Stimulated activated naive CD8-positive, alpha-beta T cell treated with anti-CD3 and anti-CD28 coated beads, Interleukin-15, Interleukin-2, amounts not matched to agents 100 ng/mL and 50 ng/mL, for 24 hours (primary cell): Measurements from ENCODE around the gene NCR3LG1.
"Not testable (repeated sequence)": the region's sequence is repeated elsewhere in the genome, so short reads cannot be mapped to it uniquely, and the experiment has no call there.

Experiments used
- H3K27ac Mint-ChIP-seq: one replicate; pipeline ENCODE4 v1.8.0; 2021; ENCODE audit warnings: mild to moderate bottlenecking, mixed read lengths
- H3K27me3 Mint-ChIP-seq: one replicate; pipeline ENCODE4 v1.8.0; 2021; ENCODE audit warnings: mixed read lengths
- H3K36me3 Mint-ChIP-seq: one replicate; pipeline ENCODE4 v1.8.0; 2021; ENCODE audit warnings: low read depth, mixed read lengths
- H3K4me1 Mint-ChIP-seq: one replicate; pipeline ENCODE4 v1.8.0; 2021; ENCODE audit warnings: low read depth, mixed read lengths
- H3K4me3 Mint-ChIP-seq: one replicate; pipeline ENCODE4 v1.8.0; 2021; ENCODE audit warnings: mild to moderate bottlenecking, mixed read lengths
- H3K9me3 Mint-ChIP-seq: one replicate; pipeline ENCODE4 v1.8.0; 2021; ENCODE audit warnings: mixed read lengths

NCR3LG1 gene

GRCh38 chr11:17408641-17409040 lies 57.0 kb downstream of the NCR3LG1 start:
- no peaks in the 10 kb centered on the region for H3K36me3 Mint-ChIP-seq
- H3K9me3 Mint-ChIP-seq: no peaks in the 10 kb centered on the region
- no peaks in the 10 kb centered on the region for H3K4me1 Mint-ChIP-seq
- peaks cover 4% of the 10 kb centered on the region for H3K27me3 Mint-ChIP-seq
- H3K27ac Mint-ChIP-seq: no peak overlapping the region
- no peak overlapping the region for H3K4me3 Mint-ChIP-seq

GRCh38 chr11:17410606-17411379 lies 59.2 kb downstream of the NCR3LG1 start:
- Mint-ChIP-seq H3K9me3 (no peaks in the 10 kb centered on the region), H3K27ac (no peak overlapping the region), H3K4me3 (no peak overlapping the region), H3K27me3 (peaks cover 11% of the 10 kb centered on the region), H3K36me3 (no peaks in the 10 kb centered on the region), H3K4me1 (peaks cover 4% of the 10 kb centered on the region)

GRCh38 chr11:17411418-17411817 lies 59.8 kb downstream of the NCR3LG1 start:
- H3K36me3 Mint-ChIP-seq: no peaks in the 10 kb centered on the region
- H3K27me3 Mint-ChIP-seq: peaks cover 11% of the 10 kb centered on the region
- no peaks in the 10 kb centered on the region for H3K9me3 Mint-ChIP-seq
- H3K4me3 Mint-ChIP-seq: no peak overlapping the region
- peaks cover 4% of the 10 kb centered on the region for H3K4me1 Mint-ChIP-seq
- H3K27ac Mint-ChIP-seq: no peak overlapping the region

- Mint-ChIP-seq H3K4me3 (no peak overlapping the region), H3K36me3 (no peaks in the 10 kb centered on the region), H3K27ac (no peak overlapping the region), H3K4me1 (peaks cover 4% of the 10 kb centered on the region), H3K9me3 (no peaks in the 10 kb centered on the region), H3K27me3 (peaks cover 18% of the 10 kb centered on the region)
Measured at GRCh38 chr11:17412488-17413180, 61.0 kb downstream of the NCR3LG1 start.

- no peak overlapping the region for H3K27ac Mint-ChIP-seq
- no peaks in the 10 kb centered on the region for H3K9me3 Mint-ChIP-seq
- peaks cover 26% of the 10 kb centered on the region for H3K27me3 Mint-ChIP-seq
- H3K4me1 Mint-ChIP-seq: peaks cover 4% of the 10 kb centered on the region
- H3K36me3 Mint-ChIP-seq: no peaks in the 10 kb centered on the region
- H3K4me3 Mint-ChIP-seq: no peak overlapping the region
Measured at GRCh38 chr11:17413414-17414316, 62.1 kb downstream of the NCR3LG1 start.

DNA sequence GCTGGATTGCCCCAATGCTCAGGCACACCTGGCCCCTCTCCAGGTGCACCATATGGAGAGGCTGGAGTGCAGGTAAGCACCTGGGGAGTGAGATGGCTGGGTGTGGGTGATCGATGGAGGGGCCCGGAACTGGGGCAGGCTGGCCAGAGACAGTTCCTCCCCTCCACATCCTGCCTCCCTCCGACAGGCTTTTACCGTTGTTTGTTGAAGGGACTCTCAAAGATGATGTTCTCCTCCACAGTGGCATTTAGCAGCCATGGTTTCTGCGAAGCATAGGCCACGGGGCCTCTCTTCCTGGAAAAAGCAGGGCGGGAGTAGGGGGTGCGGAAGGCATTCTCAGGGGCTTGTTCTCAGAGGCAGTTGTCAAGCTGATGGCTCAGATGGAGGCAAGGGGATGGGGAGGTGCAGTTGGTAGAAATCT lies 62.7 kb downstream of the NCR3LG1 start:
- Mint-ChIP-seq H3K27me3 (peaks cover 32% of the 10 kb centered on the region), H3K4me1 (peaks cover 4% of the 10 kb centered on the region), H3K27ac (no peak overlapping the region), H3K36me3 (no peaks in the 10 kb centered on the region), H3K9me3 (no peaks in the 10 kb centered on the region), H3K4me3 (no peak overlapping the region)

DNA sequence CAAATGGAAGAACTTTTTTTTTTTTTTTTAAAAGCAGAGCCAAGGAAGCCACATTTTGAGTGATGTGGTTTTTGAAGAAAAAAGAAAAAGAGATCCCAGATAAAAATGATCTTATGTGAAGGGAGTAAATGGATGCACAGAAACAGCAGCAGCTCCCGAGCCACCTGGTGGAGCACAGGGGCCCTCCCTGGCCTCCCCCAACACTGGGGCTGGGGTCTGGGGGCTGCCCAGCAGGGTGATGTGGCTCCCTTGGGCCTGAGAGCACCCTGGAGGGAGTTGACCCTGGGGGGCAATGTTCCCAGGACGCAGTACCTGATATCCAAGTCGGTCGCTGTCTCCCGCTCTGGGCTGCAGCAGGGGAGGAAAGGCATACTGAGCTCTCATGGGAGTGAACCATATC lies 63.4 kb downstream of the NCR3LG1 start:
- Mint-ChIP-seq H3K27me3 (peaks cover 37% of the 10 kb centered on the region), H3K4me3 (no peak overlapping the region), H3K9me3 (no peaks in the 10 kb centered on the region), H3K27ac (no peak overlapping the region), H3K4me1 (peaks cover 4% of the 10 kb centered on the region), H3K36me3 (no peaks in the 10 kb centered on the region)

GRCh38 chr11:17415523-17416104 lies 64.0 kb downstream of the NCR3LG1 start:
- Mint-ChIP-seq H3K4me3 (no peak overlapping the region), H3K36me3 (no peaks in the 10 kb centered on the region), H3K9me3 (no peaks in the 10 kb centered on the region), H3K27me3 (peaks cover 37% of the 10 kb centered on the region), H3K27ac (no peak overlapping the region), H3K4me1 (peaks cover 4% of the 10 kb centered on the region)

DNA sequence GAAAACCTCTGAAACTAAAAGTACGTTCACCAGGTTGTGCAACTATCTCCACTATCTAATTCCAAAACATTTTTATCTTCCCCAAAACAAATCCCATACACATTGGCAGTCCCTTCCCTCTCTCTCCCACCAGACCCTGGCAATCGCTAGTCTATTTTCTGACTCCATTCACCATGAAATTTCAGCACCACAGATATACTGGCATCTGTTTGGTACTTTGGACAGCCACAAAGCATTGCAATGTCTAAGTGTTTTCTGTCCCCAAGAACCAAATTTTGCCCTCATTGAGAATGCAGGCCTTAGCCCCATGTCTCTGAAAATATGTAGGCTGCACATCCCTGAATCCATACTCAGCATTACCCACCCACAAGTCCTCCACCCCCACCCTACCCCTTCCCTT lies 64.9 kb downstream of the NCR3LG1 start:
- no peaks in the 10 kb centered on the region for H3K9me3 Mint-ChIP-seq
- no peak overlapping the region for H3K27ac Mint-ChIP-seq
- peaks cover 41% of the 10 kb centered on the region for H3K27me3 Mint-ChIP-seq
- H3K36me3 Mint-ChIP-seq: no peaks in the 10 kb centered on the region
- no peak overlapping the region for H3K4me3 Mint-ChIP-seq
- peaks cover 4% of the 10 kb centered on the region for H3K4me1 Mint-ChIP-seq

GRCh38 chr11:17418444-17419081 lies 67.0 kb downstream of the NCR3LG1 start:
- H3K27ac Mint-ChIP-seq: peak overlapping the region; percentile 24
- H3K9me3 Mint-ChIP-seq: no peaks in the 10 kb centered on the region
- no peaks in the 10 kb centered on the region for H3K36me3 Mint-ChIP-seq
- no peak overlapping the region for H3K4me3 Mint-ChIP-seq
- peaks cover 4% of the 10 kb centered on the region for H3K4me1 Mint-ChIP-seq
- peaks cover 44% of the 10 kb centered on the region for H3K27me3 Mint-ChIP-seq

DNA sequence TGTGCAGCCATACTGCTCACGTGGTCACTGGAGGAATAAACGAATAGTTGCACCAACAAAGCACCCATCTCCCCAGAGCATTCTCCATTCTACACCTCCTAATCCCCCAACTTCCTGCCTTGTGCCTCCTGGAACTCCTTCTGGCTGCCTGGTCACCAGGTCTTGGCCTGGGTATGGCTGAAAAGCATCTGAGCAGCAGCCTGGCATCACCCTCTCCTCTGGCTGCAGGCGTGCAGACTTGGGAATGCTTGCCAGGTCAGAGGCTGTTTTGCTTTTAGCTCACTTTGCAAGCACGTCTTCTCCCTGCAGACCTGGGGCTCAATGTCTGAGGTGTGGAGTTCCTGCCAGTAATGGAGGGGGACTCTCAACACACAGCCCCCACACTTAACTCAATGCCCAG lies 70.2 kb downstream of the NCR3LG1 start:
- Mint-ChIP-seq H3K36me3 (no peaks in the 10 kb centered on the region), H3K27me3 (peaks cover 36% of the 10 kb centered on the region), H3K27ac (no peak overlapping the region), H3K9me3 (no peaks in the 10 kb centered on the region), H3K4me3 (no peak overlapping the region), H3K4me1 (no peaks in the 10 kb centered on the region)

GRCh38 chr11:17423533-17424310 lies 72.1 kb downstream of the NCR3LG1 start:
- Mint-ChIP-seq H3K36me3 (no peaks in the 10 kb centered on the region), H3K27me3 (peaks cover 20% of the 10 kb centered on the region), H3K27ac (no peak overlapping the region), H3K4me1 (no peaks in the 10 kb centered on the region), H3K9me3 (no peaks in the 10 kb centered on the region), H3K4me3 (no peak overlapping the region)

DNA sequence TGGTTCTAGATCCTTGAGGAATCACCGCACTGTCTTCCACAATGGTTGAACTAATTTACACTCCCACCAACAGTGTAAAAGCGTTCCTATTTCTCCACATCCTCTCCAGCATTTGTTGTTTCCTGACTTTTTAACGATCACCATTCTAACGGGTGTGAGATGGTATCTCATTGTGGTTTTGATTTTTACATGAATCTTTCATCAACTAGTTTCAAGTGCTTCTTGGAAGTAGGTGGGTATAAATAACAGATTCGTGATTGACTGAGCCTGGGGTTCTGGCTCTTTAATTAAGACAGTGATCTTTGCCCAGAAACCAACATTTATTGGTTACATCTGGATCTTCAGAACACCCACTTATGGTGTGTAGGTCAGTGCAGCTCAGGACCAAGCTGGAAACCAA lies 74.6 kb downstream of the NCR3LG1 start:
- not testable (repeated sequence) for H3K9me3 Mint-ChIP-seq, H3K27me3 Mint-ChIP-seq, H3K36me3 Mint-ChIP-seq, H3K4me1 Mint-ChIP-seq, H3K27ac Mint-ChIP-seq, H3K4me3 Mint-ChIP-seq
